ENCODE results near the gene MAP4K3.
A peak's percentile ranks its signal among the peaks of the same experiment; 100 is the strongest.

Gene MAP4K3

DNA sequence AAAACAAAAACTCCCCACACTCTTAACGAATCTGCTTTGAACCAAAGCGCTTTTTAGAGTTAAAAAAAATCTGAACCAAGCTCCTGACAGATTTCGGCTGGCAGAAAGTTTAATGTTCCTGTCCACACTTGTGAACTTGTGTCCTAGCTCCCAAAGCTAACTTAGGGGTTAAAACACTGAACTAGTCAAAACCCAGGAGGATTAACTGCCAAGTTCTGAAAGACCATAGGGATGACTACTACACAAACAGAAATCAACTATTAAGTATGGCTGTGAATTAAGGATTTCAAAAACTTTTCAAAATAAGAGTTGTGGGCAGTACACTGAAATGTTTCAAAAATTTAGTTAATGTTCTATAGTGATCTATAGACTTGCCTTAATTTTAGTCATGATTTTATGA is 167.1 kb downstream of the MAP4K3 start:
- TF ChIP-seq GABPA (IDR thresholded peaks at IDR 0.05; ENCODE audit: low read depth) (no peak), REST (IDR thresholded peaks at IDR 0.05; ENCODE audit: insufficient replicate concordance, low read depth) (no peak), SPI1 (IDR thresholded peaks at IDR 0.05; ENCODE audit: borderline replicate concordance, low read depth) (no peak), CTCF (IDR thresholded peaks at IDR 0.05; ENCODE audit: insufficient read depth, low read length) (no peak), POLR2AphosphoS5 (IDR thresholded peaks at IDR 0.05; ENCODE audit: low read depth) (no peak)
- Histone ChIP-seq H3K27ac (replicated peaks) (no peak overlapping the region), H3K27me3 (ENCODE audit: insufficient read depth, poor library complexity, severe bottlenecking) (no peaks in the 10 kb centered on the region), H3K4me3 (replicated peaks; ENCODE audit: insufficient read depth, low read length) (no peak overlapping the region)
- DNase-seq (ENCODE audit: low read depth in 1 of 2, low spot score in 1 of 2), result no peak

GRCh38 chr2:39266916-39267434 is 170.1 kb downstream of the MAP4K3 start:
- DNase-seq (ENCODE audit: low read depth in 1 of 2, low spot score in 1 of 2), result no peak
- no peak overlapping the region for H3K27ac ChIP-seq (replicated peaks)
- no peak overlapping the region for H3K4me3 ChIP-seq (replicated peaks; ENCODE audit: insufficient read depth, low read length)
- TF ChIP-seq SPI1 (IDR thresholded peaks at IDR 0.05; ENCODE audit: borderline replicate concordance, low read depth) (no peak), POLR2AphosphoS5 (IDR thresholded peaks at IDR 0.05; ENCODE audit: low read depth) (no peak), CTCF (IDR thresholded peaks at IDR 0.05; ENCODE audit: insufficient read depth, low read length) (no peak), GABPA (IDR thresholded peaks at IDR 0.05; ENCODE audit: low read depth) (no peak), REST (IDR thresholded peaks at IDR 0.05; ENCODE audit: insufficient replicate concordance, low read depth) (no peak)
- no peaks in the 10 kb centered on the region for H3K27me3 ChIP-seq (ENCODE audit: insufficient read depth, poor library complexity, severe bottlenecking)

DNA sequence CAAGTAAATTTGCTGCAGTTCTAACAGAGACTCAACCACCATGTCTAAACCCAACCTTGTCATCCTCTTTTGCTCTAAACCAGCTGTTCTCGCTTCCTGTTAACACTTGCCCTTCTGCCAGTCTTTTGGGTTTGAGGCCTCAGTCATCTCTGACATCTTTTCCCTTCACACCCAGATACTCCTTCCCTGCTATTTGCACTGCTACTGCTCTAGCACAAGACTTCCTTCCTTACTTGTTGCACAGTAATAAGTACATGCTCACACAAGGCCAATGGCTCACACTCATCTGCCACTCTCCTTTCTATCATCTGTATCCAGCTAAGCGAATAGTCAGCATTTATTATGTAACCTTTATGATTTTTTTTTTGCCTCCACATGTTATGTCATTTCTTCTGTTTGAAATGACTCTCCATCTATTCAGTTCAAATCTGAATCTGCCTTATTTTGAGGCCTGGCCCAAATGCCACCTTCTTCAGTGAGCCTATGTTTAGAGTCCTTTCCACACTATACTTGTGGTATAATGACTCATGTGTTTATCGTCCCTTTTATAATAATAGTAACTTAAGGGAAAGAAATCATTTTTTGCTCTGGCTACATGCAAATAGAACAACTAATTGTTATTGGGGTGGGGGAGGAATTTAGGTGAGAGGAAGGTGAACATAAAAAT is 170.8 kb downstream of the MAP4K3 start:
- no peak for TF ChIP-seq REST (IDR thresholded peaks at IDR 0.05; ENCODE audit: insufficient replicate concordance, low read depth)
- TF ChIP-seq CTCF (IDR thresholded peaks at IDR 0.05; ENCODE audit: insufficient read depth, low read length), result no peak
- TF ChIP-seq POLR2AphosphoS5 (IDR thresholded peaks at IDR 0.05; ENCODE audit: low read depth), result no peak
- no peak for TF ChIP-seq GABPA (IDR thresholded peaks at IDR 0.05; ENCODE audit: low read depth)
- no peak for TF ChIP-seq SPI1 (IDR thresholded peaks at IDR 0.05; ENCODE audit: borderline replicate concordance, low read depth)
- DNase-seq (ENCODE audit: low read depth in 1 of 2, low spot score in 1 of 2), result peak in 1 of 2 experiments; percentile 7
- Histone ChIP-seq H3K27me3 (ENCODE audit: insufficient read depth, poor library complexity, severe bottlenecking) (no peaks in the 10 kb centered on the region), H3K4me3 (replicated peaks; ENCODE audit: insufficient read depth, low read length) (no peak overlapping the region), H3K27ac (replicated peaks) (no peak overlapping the region)

Data from HL-60 (cell line).